ENCODE results near the gene KRTCAP2. TPM values are rescaled to one million over a fixed set of nuclear protein-coding genes. Genes with fewer than 3 reads are reported as not detected.
"Not testable (repeated sequence)": the region's sequence is repeated elsewhere in the genome, so short reads cannot be mapped to it uniquely, and the experiment has no call there.

The KRTCAP2 gene
- total RNA-seq, result 237 and 247 TPM in 2 replicates

DNA sequence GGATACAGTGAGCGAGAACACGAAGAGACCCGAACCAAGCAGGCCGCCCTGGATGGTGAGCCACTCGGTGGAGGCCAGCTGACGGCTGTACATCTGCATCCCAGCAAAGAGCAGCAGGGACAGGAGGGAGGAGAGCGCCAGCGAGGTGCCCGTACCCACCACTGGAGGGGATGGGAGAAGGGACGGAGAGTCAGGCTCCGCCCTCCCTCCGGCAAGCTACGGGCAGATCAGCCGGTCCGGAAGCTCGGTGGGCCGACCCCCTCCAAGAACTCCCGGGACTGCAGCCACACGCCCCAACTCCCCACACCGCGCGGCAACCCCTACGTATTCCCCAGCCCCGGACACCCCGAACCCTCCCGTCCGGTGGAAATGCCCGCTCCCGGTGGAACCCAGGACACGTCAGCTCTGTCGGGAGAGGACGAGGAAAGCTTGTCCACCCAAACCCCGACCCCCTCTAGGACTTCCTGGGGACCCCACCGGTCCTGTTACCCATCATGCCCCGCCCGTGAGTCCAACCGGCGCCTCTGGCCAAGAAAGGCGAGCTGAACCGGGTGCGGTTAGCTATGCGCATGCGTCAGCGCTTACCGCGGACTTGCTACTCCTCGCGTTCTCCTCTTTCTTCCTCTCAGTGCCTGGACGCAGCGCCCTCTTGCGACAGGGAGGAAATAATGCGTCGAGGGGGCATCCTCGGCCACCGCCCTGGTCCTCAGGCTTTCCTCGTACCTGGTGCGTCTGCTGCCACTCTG lies at the start of gene KRTCAP2:
KRTCAP2 (minus strand) TSS at position 573 of the 746 bp plus-strand sequence; CDS start at position 493, 80 bp downstream.
- intact Hi-C loops (cut with micrococcal nuclease), result loop anchor here (1.0 to 2.0 kb wide), 2 partner anchors 38 to 237 kb away; partner anchors contain the start of genes PMVK and SLC50A1
- Mint-ChIP-seq H3K9me3 (no peaks in the 10 kb centered on the region), H3K36me3 (ENCODE audit: low read depth) (peaks cover 41% of the 10 kb centered on the region), H3K4me1 (ENCODE audit: low read depth) (peaks cover 42% of the 10 kb centered on the region), H3K27ac (peak within 1 kb of the TSS; percentile 96), H3K4me3 (ENCODE audit: low read depth) (peak within 1 kb of the TSS; percentile 96), H3K27me3 (ENCODE audit: low read depth) (no peaks in the 10 kb centered on the region)
- peak; percentile 94 for DNase-seq (ENCODE audit: low spot score)

DNA sequence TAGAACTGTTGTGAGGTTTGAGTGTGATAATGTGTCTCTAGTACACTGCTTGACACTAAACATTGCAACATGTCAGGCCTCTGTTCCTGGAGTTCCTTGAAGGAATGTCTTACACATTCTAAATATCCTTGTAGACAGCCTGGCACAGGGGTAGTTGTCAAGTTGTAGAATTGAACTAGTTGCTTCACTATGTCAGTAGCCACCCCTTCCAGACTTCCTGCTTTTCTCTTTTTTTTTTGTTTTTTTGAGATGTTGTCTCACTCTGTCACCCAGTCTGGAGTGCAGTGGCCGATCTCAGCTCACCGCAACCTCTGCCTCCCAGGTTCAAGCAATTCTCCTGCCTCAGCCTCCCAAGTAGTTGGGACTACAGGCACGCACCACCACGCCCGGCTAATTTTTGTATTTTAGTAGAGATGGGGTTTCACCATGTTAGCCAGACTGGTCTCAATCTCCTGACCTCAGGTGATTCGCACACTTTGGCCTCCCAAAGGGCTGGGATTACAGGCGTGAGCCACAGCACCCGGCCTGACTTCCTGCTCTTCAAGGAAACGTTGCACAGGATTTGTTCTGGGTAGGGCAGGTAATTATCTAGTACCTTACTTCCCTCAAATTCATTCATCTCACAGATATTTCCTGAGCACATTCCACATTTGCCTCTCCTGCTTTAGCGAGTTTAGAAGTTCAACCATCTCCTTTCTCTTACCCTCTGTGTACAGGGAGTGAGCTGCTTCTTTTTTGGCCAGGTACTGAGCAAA lies 47.3 kb upstream of the KRTCAP2 start:
- H3K27ac Mint-ChIP-seq; H3K9me3 Mint-ChIP-seq; H3K4me3 Mint-ChIP-seq (ENCODE audit: low read depth); intact Hi-C loops (cut with micrococcal nuclease); DNase-seq (ENCODE audit: low spot score); H3K36me3 Mint-ChIP-seq (ENCODE audit: low read depth); H3K27me3 Mint-ChIP-seq (ENCODE audit: low read depth): not testable (repeated sequence)
- H3K4me1 Mint-ChIP-seq (ENCODE audit: low read depth), result peaks cover 18% of the 10 kb centered on the region

DNA sequence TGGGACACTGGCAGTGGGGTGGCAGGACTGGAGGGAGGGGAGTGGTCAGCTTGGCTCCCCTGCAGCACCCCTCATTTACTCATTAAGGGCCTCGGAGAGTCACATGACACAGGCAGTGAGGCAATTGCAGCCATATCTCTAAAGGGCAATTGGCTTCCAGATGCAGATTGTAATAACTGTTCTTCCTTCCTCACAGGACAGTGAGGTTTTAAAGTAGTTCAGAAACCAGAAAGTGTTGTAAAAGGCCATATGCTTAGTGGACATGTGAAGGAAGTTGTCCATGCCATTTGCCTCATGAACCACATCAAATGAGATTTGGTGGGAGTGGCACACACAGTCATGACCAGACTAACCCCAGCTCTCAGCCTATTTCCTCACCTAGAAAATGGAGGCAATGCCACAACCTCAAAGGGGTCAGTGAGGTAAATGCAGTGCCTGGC lies 46.5 kb upstream of the KRTCAP2 start:
- no peak for DNase-seq (ENCODE audit: low spot score)
- intact Hi-C loops (cut with micrococcal nuclease), result no loop called here
- Mint-ChIP-seq H3K4me1 (ENCODE audit: low read depth) (peaks cover 16% of the 10 kb centered on the region), H3K4me3 (ENCODE audit: low read depth) (no peak overlapping the region), H3K9me3 (no peaks in the 10 kb centered on the region), H3K36me3 (ENCODE audit: low read depth) (peaks cover 12% of the 10 kb centered on the region), H3K27me3 (ENCODE audit: low read depth) (no peaks in the 10 kb centered on the region), H3K27ac (peak overlapping the region; percentile 71)

DNA sequence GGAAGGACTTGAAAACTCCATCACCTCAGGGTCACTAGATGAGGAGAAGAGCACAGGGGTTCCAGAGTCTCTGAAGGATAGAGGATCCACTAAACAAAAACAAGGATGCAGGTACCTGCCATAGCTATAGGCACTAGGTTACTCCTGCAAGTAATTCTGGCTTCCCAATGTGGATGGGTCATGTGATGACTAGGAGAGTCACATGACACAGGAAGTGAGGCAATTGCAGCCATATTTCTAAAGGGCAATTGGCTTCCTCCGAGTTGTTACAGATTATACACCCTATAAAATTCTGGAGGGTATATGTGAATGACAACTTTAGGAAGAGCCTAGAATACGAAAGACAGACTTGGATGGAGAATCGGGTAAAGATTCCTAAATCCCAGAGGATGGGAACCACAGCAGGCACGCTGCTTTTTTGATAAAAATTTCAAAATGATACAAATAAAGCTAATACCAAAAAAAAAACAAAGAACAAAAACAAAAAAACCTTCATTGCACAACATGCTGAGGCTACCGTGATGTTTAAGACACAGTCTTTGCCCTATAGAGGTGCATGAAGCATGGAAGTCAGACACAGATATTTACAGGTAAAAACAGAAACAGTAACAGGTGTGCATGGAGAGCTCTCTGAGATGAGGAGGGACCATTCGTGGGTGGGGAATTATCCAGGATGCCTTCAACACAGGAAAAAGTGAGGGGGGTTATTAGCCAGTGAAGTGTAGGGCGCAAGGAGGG lies 45.9 kb upstream of the KRTCAP2 start:
- no peaks in the 10 kb centered on the region for H3K9me3 Mint-ChIP-seq
- H3K27ac Mint-ChIP-seq, result peak overlapping the region; percentile 71
- no peak overlapping the region for H3K4me3 Mint-ChIP-seq (ENCODE audit: low read depth)
- intact Hi-C loops (cut with micrococcal nuclease), result no loop called here
- no peaks in the 10 kb centered on the region for H3K27me3 Mint-ChIP-seq (ENCODE audit: low read depth)
- peaks cover 16% of the 10 kb centered on the region for H3K4me1 Mint-ChIP-seq (ENCODE audit: low read depth)
- no peak for DNase-seq (ENCODE audit: low spot score)
- H3K36me3 Mint-ChIP-seq (ENCODE audit: low read depth), result peaks cover 9% of the 10 kb centered on the region

DNA sequence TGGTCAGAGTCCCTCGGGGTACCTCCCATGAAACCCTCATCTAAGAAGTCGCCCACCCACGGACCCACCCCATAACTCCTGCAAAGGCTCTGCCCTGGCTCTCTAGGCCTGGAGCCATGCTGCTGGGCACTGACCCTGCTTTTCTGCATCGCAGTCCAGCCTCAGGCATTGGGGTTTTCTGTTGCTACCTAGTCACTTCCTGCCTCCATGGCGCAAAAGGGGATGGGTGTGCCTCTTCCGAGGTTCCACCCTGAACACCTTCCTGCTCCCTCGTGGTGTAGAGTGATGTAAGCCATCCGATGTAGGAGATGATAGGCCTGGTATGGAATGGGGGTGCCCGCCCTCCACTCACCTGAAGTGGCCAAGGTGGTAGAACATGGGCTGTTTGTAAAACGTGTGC lies 41.6 kb upstream of the KRTCAP2 start:
- Mint-ChIP-seq H3K36me3 (ENCODE audit: low read depth) (peaks cover 14% of the 10 kb centered on the region), H3K4me1 (ENCODE audit: low read depth) (peaks cover 21% of the 10 kb centered on the region)
- DNase-seq (ENCODE audit: low spot score); H3K27me3 Mint-ChIP-seq (ENCODE audit: low read depth); H3K9me3 Mint-ChIP-seq; H3K4me3 Mint-ChIP-seq (ENCODE audit: low read depth); intact Hi-C loops (cut with micrococcal nuclease); H3K27ac Mint-ChIP-seq: not testable (repeated sequence)

DNA sequence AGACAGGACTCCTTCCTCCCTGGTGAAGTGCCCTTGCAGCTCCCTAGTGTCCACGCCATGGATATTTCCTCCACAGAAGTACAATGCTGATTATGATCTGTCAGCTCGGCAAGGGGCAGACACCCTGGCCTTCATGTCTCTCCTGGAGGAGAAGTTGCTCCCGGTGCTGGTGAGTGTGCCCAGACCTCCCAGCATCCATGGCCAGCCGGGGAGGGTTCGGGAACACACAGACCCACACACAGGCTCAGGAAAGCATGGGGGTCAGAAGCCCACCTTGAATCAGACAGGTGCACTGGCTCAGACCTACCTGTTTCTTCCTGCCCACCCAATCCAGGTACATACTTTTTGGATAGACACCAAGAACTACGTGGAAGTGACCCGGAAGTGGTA lies 38.9 kb upstream of the KRTCAP2 start:
- H3K27ac Mint-ChIP-seq; intact Hi-C loops (cut with micrococcal nuclease); H3K27me3 Mint-ChIP-seq (ENCODE audit: low read depth); DNase-seq (ENCODE audit: low spot score); H3K4me3 Mint-ChIP-seq (ENCODE audit: low read depth); H3K9me3 Mint-ChIP-seq: not testable (repeated sequence)
- Mint-ChIP-seq H3K4me1 (ENCODE audit: low read depth) (peaks cover 23% of the 10 kb centered on the region), H3K36me3 (ENCODE audit: low read depth) (peaks cover 14% of the 10 kb centered on the region)

DNA sequence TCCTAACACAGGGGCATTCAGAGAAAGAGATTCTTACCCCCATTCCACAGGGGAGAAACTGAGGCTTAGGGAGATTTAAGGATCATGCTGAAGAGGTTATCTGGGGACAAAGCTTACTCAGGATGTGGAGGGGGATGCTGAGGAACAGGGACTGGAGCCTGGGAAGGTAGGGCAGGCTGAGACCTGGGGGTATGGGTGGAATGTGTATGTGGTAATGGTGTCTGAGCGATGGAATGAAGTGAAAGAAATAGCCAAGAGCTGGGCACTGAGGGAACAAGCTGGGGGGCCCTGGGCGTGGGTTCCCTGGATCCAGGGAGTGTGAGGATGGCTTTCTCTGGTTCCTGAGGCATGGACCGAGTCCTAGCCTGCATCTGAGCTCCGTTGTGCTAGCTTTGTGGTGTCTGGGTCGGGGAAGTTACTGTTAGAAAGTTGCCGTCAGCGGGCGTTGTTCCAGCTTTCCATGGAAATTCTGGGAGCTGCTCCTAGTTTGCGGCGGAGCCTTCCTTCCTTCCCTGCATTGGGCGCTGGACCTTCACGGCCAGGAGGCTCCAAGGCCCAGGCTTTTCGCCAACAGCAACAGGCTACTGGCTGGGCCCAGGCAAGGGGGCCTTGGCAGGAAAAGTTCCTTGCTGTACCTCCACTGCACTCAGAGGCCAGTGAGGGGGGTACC lies 38.4 kb upstream of the KRTCAP2 start:
- H3K4me1 Mint-ChIP-seq (ENCODE audit: low read depth), result peaks cover 26% of the 10 kb centered on the region
- H3K27me3 Mint-ChIP-seq (ENCODE audit: low read depth), result not testable (repeated sequence)

DNA sequence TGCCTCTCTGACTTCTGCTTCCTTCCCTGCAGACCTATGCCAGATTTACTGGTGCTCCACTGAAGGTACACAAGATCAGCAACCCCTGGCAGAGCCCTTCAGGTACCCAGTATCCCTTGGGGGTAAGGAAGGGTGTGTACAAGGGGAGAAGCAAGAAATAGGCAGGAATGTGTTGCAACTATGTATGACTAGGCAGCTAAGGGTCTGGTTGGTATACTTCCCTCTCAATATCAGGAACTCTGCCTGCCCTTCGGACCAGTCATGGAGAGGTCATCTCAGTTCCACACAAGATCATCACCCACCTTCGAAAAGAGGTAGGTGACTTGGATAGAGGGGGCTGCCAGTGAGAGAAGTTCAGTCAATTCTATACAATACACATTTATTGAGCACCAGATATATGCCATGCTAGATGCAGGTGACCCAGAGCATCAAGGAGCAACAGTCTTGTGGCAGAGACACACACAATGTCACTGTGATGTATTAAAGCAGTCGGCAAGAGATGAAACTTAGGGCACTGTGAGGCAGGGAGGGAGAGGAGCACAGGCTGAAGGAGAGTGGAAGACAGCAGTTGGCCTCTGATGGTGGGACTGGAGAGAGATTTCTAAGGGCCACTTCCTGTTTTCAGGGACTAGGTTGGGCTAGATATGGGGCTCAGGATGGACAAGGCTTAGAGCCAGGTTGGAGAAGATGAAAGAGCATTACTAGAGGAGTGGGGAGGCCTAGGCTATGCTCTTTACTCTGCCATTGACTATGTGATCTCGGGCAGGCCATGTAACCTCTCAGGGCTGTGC lies 37.4 kb upstream of the KRTCAP2 start:
- no peaks in the 10 kb centered on the region for H3K27me3 Mint-ChIP-seq (ENCODE audit: low read depth)
- peaks cover 26% of the 10 kb centered on the region for H3K4me1 Mint-ChIP-seq (ENCODE audit: low read depth)
- H3K9me3 Mint-ChIP-seq, result no peaks in the 10 kb centered on the region
- no peak overlapping the region for H3K27ac Mint-ChIP-seq
- DNase-seq (ENCODE audit: low spot score), result no peak
- H3K36me3 Mint-ChIP-seq (ENCODE audit: low read depth), result peaks cover 14% of the 10 kb centered on the region
- intact Hi-C loops (cut with micrococcal nuclease), result no loop called here
- peak overlapping the region; percentile 52 for H3K4me3 Mint-ChIP-seq (ENCODE audit: low read depth)

More for the DNA sequence above, 38.4 kb upstream of the KRTCAP2 start:
- DNase-seq (ENCODE audit: low spot score); H3K9me3 Mint-ChIP-seq; H3K4me3 Mint-ChIP-seq (ENCODE audit: low read depth); intact Hi-C loops (cut with micrococcal nuclease); H3K27ac Mint-ChIP-seq: not testable (repeated sequence)
- peaks cover 14% of the 10 kb centered on the region for H3K36me3 Mint-ChIP-seq (ENCODE audit: low read depth)

DNA sequence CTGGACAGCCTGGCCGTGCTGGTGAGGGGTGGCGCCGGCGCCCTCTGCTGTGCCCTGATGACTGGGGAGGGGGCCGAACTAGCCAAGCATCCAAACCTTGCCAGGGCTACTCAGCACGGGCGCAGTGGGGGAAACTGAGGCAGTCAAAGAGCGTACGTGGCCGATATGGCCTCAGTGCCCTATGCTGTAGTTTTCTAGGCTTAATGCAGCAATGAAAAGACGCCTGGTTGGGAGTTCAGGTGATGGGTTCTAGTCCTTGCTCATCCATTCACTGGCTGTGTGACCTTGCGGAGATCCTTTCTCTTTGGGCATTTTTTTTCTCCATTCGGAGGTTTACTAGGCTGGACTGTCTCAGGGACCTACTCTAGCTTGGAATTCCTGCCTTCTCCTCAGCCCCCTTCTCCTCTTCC lies 36.2 kb upstream of the KRTCAP2 start:
- no peak for DNase-seq (ENCODE audit: low spot score)
- peaks cover 7% of the 10 kb centered on the region for H3K36me3 Mint-ChIP-seq (ENCODE audit: low read depth)
- H3K27ac Mint-ChIP-seq, result peak overlapping the region; percentile 87
- peaks cover 24% of the 10 kb centered on the region for H3K4me1 Mint-ChIP-seq (ENCODE audit: low read depth)
- H3K27me3 Mint-ChIP-seq (ENCODE audit: low read depth), result no peaks in the 10 kb centered on the region
- H3K9me3 Mint-ChIP-seq, result no peaks in the 10 kb centered on the region
- peak overlapping the region; percentile 92 for H3K4me3 Mint-ChIP-seq (ENCODE audit: low read depth)
- intact Hi-C loops (cut with micrococcal nuclease), result loop anchor here (1.0 to 5.0 kb wide), 5 partner anchors 15 to 843 kb away; partner anchors contain the start of genes HCN3, LAMTOR2 and UBQLN4

DNA sequence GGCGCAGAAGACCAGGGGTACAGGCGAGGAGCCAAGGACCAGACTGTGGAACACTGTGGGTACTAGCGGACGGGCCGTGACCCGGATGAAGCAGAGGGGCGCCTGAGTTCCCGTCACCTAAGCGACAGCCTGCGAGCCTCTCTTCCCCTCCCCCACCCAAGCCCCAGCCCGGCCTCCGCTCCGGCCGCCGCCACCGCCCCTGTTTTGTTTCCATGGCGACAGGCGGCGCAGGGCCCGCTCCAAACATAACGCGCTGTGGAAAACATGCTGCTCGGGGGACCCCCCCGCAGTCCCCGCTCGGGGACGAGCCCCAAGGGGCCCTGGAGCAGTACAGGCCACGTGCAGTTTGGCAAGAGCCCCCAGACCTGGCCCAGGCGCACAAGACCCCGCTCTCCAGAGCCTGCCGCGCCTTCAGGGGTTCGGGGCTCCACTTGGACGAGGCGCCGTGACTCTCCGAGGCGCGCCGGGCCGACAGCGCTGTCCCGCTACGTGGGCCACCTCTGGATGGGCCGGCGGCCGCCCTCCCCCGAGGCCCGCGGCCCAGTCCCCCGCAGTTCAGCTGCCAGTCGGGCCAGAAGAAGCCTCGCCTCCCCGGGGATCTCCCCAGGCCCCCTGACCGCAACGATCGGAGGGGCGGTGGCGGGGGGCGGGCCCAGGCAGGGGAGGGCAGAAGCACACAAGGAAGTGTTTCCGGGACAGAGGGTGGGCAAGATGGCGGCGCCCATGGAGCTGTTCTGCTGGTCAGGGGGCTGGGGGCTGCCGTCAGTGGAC lies 35.6 kb upstream of the KRTCAP2 start, which contains the start of gene MTX1:
MTX1 (plus strand) TSS at position 155 of the 771 bp plus-strand sequence; CDS start at position 265, 110 bp downstream.
- Mint-ChIP-seq H3K27me3 (ENCODE audit: low read depth) (no peaks in the 10 kb centered on the region), H3K9me3 (no peaks in the 10 kb centered on the region), H3K36me3 (ENCODE audit: low read depth) (peaks cover 7% of the 10 kb centered on the region), H3K27ac (peak within 1 kb of the TSS; percentile 87), H3K4me3 (ENCODE audit: low read depth) (peak within 1 kb of the TSS; percentile 92), H3K4me1 (ENCODE audit: low read depth) (peaks cover 24% of the 10 kb centered on the region)
- DNase-seq (ENCODE audit: low spot score), result peak; percentile 84
- intact Hi-C loops (cut with micrococcal nuclease), result loop anchor here (1.0 to 5.0 kb wide), 6 partner anchors 14 to 844 kb away; partner anchors contain the start of genes HCN3, LAMTOR2 and UBQLN4
